Measurements from ENCODE around the gene PRICKLE2. TPM values are rescaled to one million over a fixed set of nuclear protein-coding genes. Genes with fewer than 3 reads are reported as not detected.

The PRICKLE2 gene
- total RNA-seq, 6 experiments from 2014 or later = 2.4 to 4.4 (median 3.3) TPM

DNA sequence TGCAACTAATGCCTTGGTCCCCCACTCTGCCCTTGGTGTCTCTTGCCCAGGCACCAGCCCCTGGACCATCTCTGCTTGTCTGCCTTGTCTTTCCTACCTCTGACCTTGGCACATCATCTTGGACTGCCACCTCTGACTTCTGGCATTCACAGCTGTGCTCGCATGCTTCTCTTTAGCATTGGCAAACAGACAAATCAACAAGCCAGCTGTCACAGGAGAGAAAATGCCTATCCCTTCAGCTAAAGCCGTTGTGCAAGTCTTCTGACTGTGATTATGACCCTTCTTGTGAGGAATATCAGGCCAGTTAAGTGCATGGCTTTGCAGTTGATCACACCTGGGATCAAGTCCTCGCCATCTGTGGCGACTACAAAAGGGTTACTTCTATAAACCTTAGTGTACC lies 84.6 kb downstream of the PRICKLE2 start:
- DNase-seq (no peak), ATAC-seq (no peak)
- Histone ChIP-seq H3K27ac (no peak overlapping the region), H3K4me3 (no peak overlapping the region), H3K9me3 (no peaks in the 10 kb centered on the region), H3K36me3 (no peaks in the 10 kb centered on the region), H3K4me1 (no peaks in the 10 kb centered on the region), H3K27me3 (no peaks in the 10 kb centered on the region)
- 85% methylated on average over 4 of the region's 4 CpGs for WGBS (ENCODE audit: insufficient coverage, low coverage, low lambda C conversion rate, missing lambda C conversion rate)
- intact Hi-C loops (cut with DNase I) = no loop called here
- TF ChIP-seq, protein P1, sequence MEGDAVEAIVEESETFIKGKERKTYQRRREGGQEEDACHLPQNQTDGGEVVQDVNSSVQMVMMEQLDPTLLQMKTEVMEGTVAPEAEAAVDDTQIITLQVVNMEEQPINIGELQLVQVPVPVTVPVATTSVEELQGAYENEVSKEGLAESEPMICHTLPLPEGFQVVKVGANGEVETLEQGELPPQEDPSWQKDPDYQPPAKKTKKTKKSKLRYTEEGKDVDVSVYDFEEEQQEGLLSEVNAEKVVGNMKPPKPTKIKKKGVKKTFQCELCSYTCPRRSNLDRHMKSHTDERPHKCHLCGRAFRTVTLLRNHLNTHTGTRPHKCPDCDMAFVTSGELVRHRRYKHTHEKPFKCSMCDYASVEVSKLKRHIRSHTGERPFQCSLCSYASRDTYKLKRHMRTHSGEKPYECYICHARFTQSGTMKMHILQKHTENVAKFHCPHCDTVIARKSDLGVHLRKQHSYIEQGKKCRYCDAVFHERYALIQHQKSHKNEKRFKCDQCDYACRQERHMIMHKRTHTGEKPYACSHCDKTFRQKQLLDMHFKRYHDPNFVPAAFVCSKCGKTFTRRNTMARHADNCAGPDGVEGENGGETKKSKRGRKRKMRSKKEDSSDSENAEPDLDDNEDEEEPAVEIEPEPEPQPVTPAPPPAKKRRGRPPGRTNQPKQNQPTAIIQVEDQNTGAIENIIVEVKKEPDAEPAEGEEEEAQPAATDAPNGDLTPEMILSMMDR (IDR thresholded peaks at IDR 0.05) = no peak
- TF ChIP-seq POLR2A (IDR thresholded peaks at IDR 0.05) = no peak

DNA sequence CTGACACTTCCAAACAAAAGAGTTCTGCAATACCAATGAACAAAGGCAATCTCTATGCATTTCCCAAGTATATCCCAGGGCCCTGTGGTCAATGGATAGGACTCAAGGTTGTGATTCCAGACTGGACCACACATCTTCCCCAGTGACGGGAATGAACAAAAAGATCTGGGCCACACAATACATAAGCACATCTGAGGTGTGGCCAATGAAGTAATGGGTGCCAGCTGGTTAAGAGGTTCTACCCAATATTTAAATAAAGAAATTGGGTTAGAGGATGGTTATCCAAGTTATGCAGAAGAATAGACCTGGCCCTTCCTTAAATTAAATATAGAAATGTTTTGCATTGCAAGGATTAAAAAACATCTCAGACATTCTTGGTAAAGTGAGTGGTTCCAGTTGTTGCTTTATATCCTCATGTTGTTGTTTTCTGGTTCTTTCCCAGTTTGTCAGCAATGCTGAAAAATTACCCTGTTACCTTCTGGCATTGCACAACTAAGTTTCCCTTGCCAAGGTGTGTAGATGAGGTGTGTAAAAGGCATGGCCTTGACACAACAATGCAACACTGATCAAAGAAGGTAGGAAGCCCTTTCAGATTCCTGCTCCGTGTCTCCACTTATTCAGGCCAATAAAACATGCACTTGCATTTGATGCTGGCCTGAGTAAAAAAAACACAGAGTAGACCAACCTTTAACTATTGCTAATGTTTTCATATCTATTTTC lies 86.5 kb downstream of the PRICKLE2 start:
- Histone ChIP-seq H3K9me3 (no peaks in the 10 kb centered on the region), H3K27me3 (no peaks in the 10 kb centered on the region), H3K36me3 (no peaks in the 10 kb centered on the region), H3K4me1 (no peaks in the 10 kb centered on the region), H3K4me3 (no peak overlapping the region), H3K27ac (no peak overlapping the region)
- WGBS (ENCODE audit: insufficient coverage, low coverage, low lambda C conversion rate, missing lambda C conversion rate) = 78% methylated on average over 2 of the region's 2 CpGs
- ATAC-seq (no peak), DNase-seq (no peak)
- intact Hi-C loops (cut with DNase I) = no loop called here
- no peak for TF ChIP-seq POLR2A (IDR thresholded peaks at IDR 0.05)
- TF ChIP-seq, protein P1 (IDR thresholded peaks at IDR 0.05) = no peak

DNA sequence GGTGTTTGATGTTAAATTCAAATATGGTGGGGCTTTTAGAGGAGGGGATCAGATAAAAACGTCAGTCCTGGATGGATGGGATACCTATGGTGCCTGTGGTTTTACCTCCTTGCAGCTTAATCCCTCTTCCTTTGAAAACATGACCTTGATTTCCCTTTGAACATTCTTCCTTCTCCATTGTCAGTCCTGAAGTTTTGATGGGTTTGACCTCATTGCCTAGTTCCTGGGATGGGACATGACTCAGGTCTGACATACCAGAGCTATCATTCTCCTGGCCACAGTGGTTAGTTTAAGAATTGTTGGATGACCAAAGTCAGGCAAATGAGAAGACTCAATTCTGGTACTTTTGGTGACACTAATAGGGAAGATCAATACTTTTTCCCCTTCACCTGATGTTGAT lies 87.2 kb downstream of the PRICKLE2 start:
- H3K36me3 ChIP-seq = no peaks in the 10 kb centered on the region
- TF ChIP-seq, protein P1 (IDR thresholded peaks at IDR 0.05) = no peak
- no peak for TF ChIP-seq POLR2A (IDR thresholded peaks at IDR 0.05)
- ATAC-seq (no peak), DNase-seq (no peak)
- no peak overlapping the region for H3K27ac ChIP-seq
- intact Hi-C loops (cut with DNase I) = no loop called here
- no peaks in the 10 kb centered on the region for H3K9me3 ChIP-seq
- H3K27me3 ChIP-seq = no peaks in the 10 kb centered on the region
- H3K4me3 ChIP-seq = no peak overlapping the region
- WGBS (ENCODE audit: insufficient coverage, low coverage, low lambda C conversion rate, missing lambda C conversion rate) = 15% methylated on average over 1 of the region's 1 CpG
- no peaks in the 10 kb centered on the region for H3K4me1 ChIP-seq

DNA sequence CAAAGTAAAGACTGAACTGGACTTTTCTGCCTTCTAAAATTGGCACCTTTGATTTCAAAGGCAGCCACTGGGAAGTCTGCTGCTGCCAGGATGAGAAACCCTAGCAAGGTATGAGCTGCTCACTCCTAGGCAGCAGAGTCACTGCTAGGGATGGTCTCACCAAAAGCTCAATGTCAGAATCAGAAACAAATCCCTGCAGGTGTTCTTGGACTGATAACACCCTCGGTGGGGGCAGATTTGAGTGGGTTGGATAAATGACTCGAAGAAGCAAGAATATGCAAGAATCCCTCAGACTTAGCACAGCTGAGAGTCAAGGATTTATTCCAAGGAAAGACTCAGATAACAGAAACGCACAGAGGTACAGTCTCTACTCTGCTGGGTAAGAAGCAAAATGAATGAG lies 90.4 kb downstream of the PRICKLE2 start:
- Histone ChIP-seq H3K9me3 (no peaks in the 10 kb centered on the region), H3K4me3 (no peak overlapping the region), H3K36me3 (no peaks in the 10 kb centered on the region), H3K4me1 (no peaks in the 10 kb centered on the region), H3K27ac (no peak overlapping the region), H3K27me3 (no peaks in the 10 kb centered on the region)
- DNase-seq (no peak), ATAC-seq (no peak)
- intact Hi-C loops (cut with DNase I) = no loop called here
- TF ChIP-seq POLR2A (IDR thresholded peaks at IDR 0.05) = no peak
- TF ChIP-seq, protein P1 (IDR thresholded peaks at IDR 0.05) = no peak
- 44% methylated on average over 3 of the region's 3 CpGs for WGBS (ENCODE audit: insufficient coverage, low coverage, low lambda C conversion rate, missing lambda C conversion rate)

Data from right lobe of liver (tissue), 6 donors.